H1 (cell line): Measurements from ENCODE around the gene CYGB. TPM values are rescaled to one million over a fixed set of nuclear protein-coding genes. Genes with fewer than 3 reads are reported as not detected.

Source experiments
- CTCF ChIA-PET: fragments of 300-600 bp; sonication (Branson Sonifier 250); formaldehyde crosslinking; loops from one replicate; lab custom pipeline; 2021; ENCODE audit not compliant: partially characterized antibody; lab: Charles Lee
- POLR2A ChIA-PET: fragments of 300-600 bp; sonication (Branson Sonifier 250); formaldehyde crosslinking; loops from one replicate; lab custom pipeline; 2021; ENCODE audit warnings: inconsistent platforms; ENCODE audit not compliant: partially characterized antibody; lab: Charles Lee
- DNase-seq, 2 experiments: peaks; one replicate each; pipeline versions ENCODE4 v3.0.0 to v3.0.0-alpha.2; 2010 to 2022; ENCODE audit warnings: low spot score in 2 of 2, low read depth in 1 of 2, mixed read lengths in 1 of 2
- FAIRE-seq: peaks from 2 replicates; lab custom pipeline; 2011; peaks lifted over from hg19 to GRCh38; lab: Jason Lieb, UNC
- H2AFZ ChIP-seq: 2 replicates; pipeline ENCODE4 v1.8.1; 2012; ENCODE audit warnings: low read length, inconsistent platforms
- H2AK5ac ChIP-seq: 2 replicates; pipeline ENCODE4 v1.6.1; 2013; ENCODE audit warnings: low read depth, low read length
- H2BK120ac ChIP-seq: replicated peaks from 2 replicates; pipeline ENCODE3; 2013; ENCODE audit warnings: low read depth, low read length, inconsistent platforms
- H2BK12ac ChIP-seq: 2 replicates; pipeline ENCODE4 v1.6.1; 2013; ENCODE audit warnings: low read depth, low read length
- H2BK15ac ChIP-seq: 2 replicates; pipeline ENCODE4 v1.6.1; 2013; ENCODE audit warnings: low read length
- H2BK20ac ChIP-seq: 2 replicates; pipeline ENCODE4 v1.6.1; 2013; ENCODE audit warnings: low read length
- H2BK5ac ChIP-seq: 2 replicates; pipeline ENCODE4 v1.6.1; 2013; ENCODE audit warnings: low read depth, low read length
- H3K14ac ChIP-seq: 2 replicates; pipeline ENCODE4 v1.6.1; 2013; ENCODE audit warnings: inconsistent platforms; ENCODE audit not compliant: insufficient read length
- H3K18ac ChIP-seq: 2 replicates; pipeline ENCODE4 v1.6.1; 2013; ENCODE audit warnings: low read length; ENCODE audit errors: extremely low read depth
- H3K23ac ChIP-seq: 2 replicates; pipeline ENCODE4 v1.6.1; 2013; ENCODE audit warnings: inconsistent platforms; ENCODE audit not compliant: insufficient read length
- H3K23me2 ChIP-seq: 2 replicates; pipeline ENCODE4 v1.6.1; 2013; ENCODE audit warnings: low read depth, low read length
- H3K27ac ChIP-seq: 2 replicates; pipeline ENCODE4 v1.6.1; 2011; ENCODE audit warnings: low read depth, low read length, inconsistent platforms
- H3K27me3 ChIP-seq, 4 experiments: replicated peaks in 1 of 4; 1 replicate in 1 of 4; 2 replicates in 3 of 4; pipeline versions ENCODE4 v1.6.1 to v1.8.1; 2011 to 2013; ENCODE audit warnings: low read length in 3 of 4, mild to moderate bottlenecking in 3 of 4, inconsistent platforms in 2 of 4, mixed read lengths in 2 of 4, moderate library complexity in 1 of 4; ENCODE audit not compliant: control insufficient read depth in 3 of 4, insufficient read depth in 3 of 4; ENCODE audit errors: extremely low read depth in 1 of 4
- H3K36me3 ChIP-seq, 4 experiments: 2 replicates each; pipeline versions ENCODE4 v1.6.1 to v1.8.1; 2011 to 2013; ENCODE audit warnings: mild to moderate bottlenecking in 4 of 4, low read length in 3 of 4, moderate library complexity in 2 of 4, control low read depth in 1 of 4, inconsistent platforms in 1 of 4; ENCODE audit not compliant: insufficient read depth in 4 of 4, control insufficient read depth in 2 of 4
- H3K4ac ChIP-seq: replicated peaks from 2 replicates; pipeline ENCODE3; 2013; ENCODE audit warnings: low read length, low read depth, mixed read lengths, inconsistent platforms; ENCODE audit not compliant: insufficient read length
- H3K4me1 ChIP-seq, 4 experiments: replicated peaks in 1 of 4; 1 replicate in 1 of 4; 2 replicates in 3 of 4; pipeline versions ENCODE4 v1.6.1 to v1.8.1; 2011 to 2013; ENCODE audit warnings: low read length in 3 of 4, inconsistent platforms in 2 of 4, mixed read lengths in 1 of 4; ENCODE audit not compliant: insufficient read depth in 4 of 4, control insufficient read depth in 3 of 4
- H3K4me2 ChIP-seq, 2 experiments: 2 replicates each; pipeline versions ENCODE4 v1.6.1 to v1.8.1; 2011 to 2013; ENCODE audit warnings: low read depth in 2 of 2, low read length in 2 of 2, control low read depth in 1 of 2, inconsistent platforms in 1 of 2, mild to moderate bottlenecking in 1 of 2; ENCODE audit not compliant: insufficient read depth in 1 of 2
- H3K4me3 ChIP-seq, 4 experiments: fragments of 200-600, 300-600 bp in 1 of 4; sonication (generic), shearing (Covaris generic), sonication (Bioruptor Twin) in 1 of 4; 2 replicates each; pipeline versions ENCODE4 v1.5.1 to v1.8.1; 2011 to 2016; ENCODE audit warnings: low read length in 4 of 4, low read depth in 3 of 4, control low read depth in 2 of 4, inconsistent platforms in 2 of 4, mild to moderate bottlenecking in 2 of 4, mixed read lengths in 1 of 4, moderate library complexity in 1 of 4; ENCODE audit not compliant: insufficient read depth in 2 of 4; ENCODE audit errors: extremely low read depth in 1 of 4
- H3K56ac ChIP-seq: replicated peaks from 2 replicates; pipeline ENCODE3; 2013; ENCODE audit warnings: low read depth, mild to moderate bottlenecking, mixed read lengths, low read length, inconsistent platforms; ENCODE audit not compliant: insufficient read length
- H3K79me1 ChIP-seq: 2 replicates; pipeline ENCODE4 v1.6.1; 2013; ENCODE audit warnings: low read depth, low read length, control low read depth
- H3K79me2 ChIP-seq, 2 experiments: 2 replicates each; pipeline versions ENCODE4 v1.6.1 to v1.8.1; 2012 to 2013; ENCODE audit warnings: low read length in 2 of 2, mild to moderate bottlenecking in 2 of 2, inconsistent platforms in 1 of 2; ENCODE audit not compliant: insufficient read depth in 2 of 2, control insufficient read depth in 1 of 2
- H3K9ac ChIP-seq, 4 experiments: replicated peaks in 1 of 4; 1 replicate in 1 of 4; 2 replicates in 3 of 4; pipeline versions ENCODE4 v1.6.1 to v1.8.1; 2011 to 2013; ENCODE audit warnings: low read depth in 3 of 4, low read length in 3 of 4, control low read depth in 2 of 4, mild to moderate bottlenecking in 2 of 4, moderate library complexity in 2 of 4, inconsistent platforms in 1 of 4; ENCODE audit errors: extremely low read depth in 1 of 4
- H3K9me3 ChIP-seq, 2 experiments: 2 replicates each; pipeline versions ENCODE4 v1.6.1 to v1.8.1; 2012 to 2013; ENCODE audit warnings: mild to moderate bottlenecking in 2 of 2, moderate library complexity in 2 of 2, control low read depth in 1 of 2, inconsistent platforms in 1 of 2, low read depth in 1 of 2, low read length in 1 of 2, mixed read lengths in 1 of 2; ENCODE audit not compliant: insufficient read depth in 2 of 2
- H4K20me1 ChIP-seq, 2 experiments: replicated peaks in 1 of 2; 2 replicates each; pipeline versions ENCODE3 to v1.8.1; 2011 to 2013; ENCODE audit warnings: inconsistent platforms in 2 of 2, low read length in 2 of 2, mild to moderate bottlenecking in 1 of 2; ENCODE audit not compliant: insufficient read depth in 2 of 2, control insufficient read depth in 1 of 2
- H4K5ac ChIP-seq: 2 replicates; pipeline ENCODE4 v1.6.1; 2013; ENCODE audit warnings: low read length, low read depth, mixed read lengths, inconsistent platforms; ENCODE audit not compliant: insufficient read length
- H4K8ac ChIP-seq: 2 replicates; pipeline ENCODE4 v1.8.0; 2013; ENCODE audit warnings: mild to moderate bottlenecking, moderate library complexity, low read length, inconsistent platforms; ENCODE audit not compliant: insufficient read depth; ENCODE audit errors: extremely low read depth
- H4K91ac ChIP-seq: replicated peaks from 2 replicates; pipeline ENCODE3; 2013; ENCODE audit warnings: low read length, mixed read lengths, inconsistent platforms; ENCODE audit not compliant: insufficient read length
- CBX8 ChIP-seq: fragments of 300-800, 300-1000 bp; sonication (generic); IDR thresholded peaks from 2 replicates; pipeline ENCODE4 v1.7.1; 2016; ENCODE audit warnings: low read depth, low read length, borderline replicate concordance
- CHD2 ChIP-seq: IDR thresholded peaks from 2 replicates; pipeline ENCODE4 v1.6.1; 2012; ENCODE audit warnings: low read length, improper control_type of control experiment
- CTBP2 ChIP-seq: IDR thresholded peaks from 2 replicates; pipeline ENCODE4 v1.7.0; 2011; ENCODE audit warnings: borderline replicate concordance, mild to moderate bottlenecking, moderate library complexity, mixed read lengths, low read length; ENCODE audit not compliant: insufficient read depth, insufficient read length
- HDAC6 ChIP-seq: IDR thresholded peaks from one replicate; pipeline ENCODE4 v1.7.1; 2012; ENCODE audit warnings: low read depth, mild to moderate bottlenecking, inconsistent platforms, low read length, moderate library complexity
- JUN ChIP-seq: IDR thresholded peaks from 2 replicates; pipeline ENCODE4 v1.6.1; 2011; ENCODE audit warnings: low read depth, mild to moderate bottlenecking, improper control_type of control experiment, low read length
- JUND ChIP-seq: IDR thresholded peaks from 2 replicates; pipeline ENCODE4 v1.6.1; 2011; ENCODE audit warnings: mild to moderate bottlenecking, improper control_type of control experiment, low read length
- KDM5A ChIP-seq: fragments of 200-600 bp; IDR thresholded peaks from 2 replicates; pipeline ENCODE4 v1.7.1; 2012; ENCODE audit warnings: mild to moderate bottlenecking, low read length, inconsistent platforms, mixed read lengths
- NANOG ChIP-seq: IDR thresholded peaks from 2 replicates; pipeline ENCODE4 v1.6.1; 2011; ENCODE audit warnings: low read length, low read depth, mild to moderate bottlenecking, inconsistent platforms; ENCODE audit not compliant: insufficient read depth, poor library complexity, severe bottlenecking
- POLR2AphosphoS5 ChIP-seq: IDR thresholded peaks from 2 replicates; pipeline ENCODE4 v1.6.1; 2011; ENCODE audit warnings: low read depth, low read length
- RAD21 ChIP-seq, 2 experiments: IDR thresholded peaks in 1 of 2; conservative IDR thresholded peaks in 1 of 2; 2 replicates each; pipeline ENCODE4 v1.6.1; 2011; ENCODE audit warnings: low read depth in 2 of 2, low read length in 2 of 2, improper control_type of control experiment in 1 of 2, inconsistent platforms in 1 of 2, mild to moderate bottlenecking in 1 of 2, moderate library complexity in 1 of 2
- SAP30 ChIP-seq: fragments of 300-600 bp; sonication (generic); IDR thresholded peaks from 2 replicates; pipeline ENCODE4 v1.7.1; 2012; ENCODE audit warnings: low read length, moderate library complexity, mild to moderate bottlenecking, inconsistent platforms; ENCODE audit not compliant: insufficient read depth, insufficient replicate concordance
- SIX5 ChIP-seq: IDR thresholded peaks from 2 replicates; pipeline ENCODE4 v1.6.1; 2011; ENCODE audit warnings: mild to moderate bottlenecking, low read depth, low read length
- SP1 ChIP-seq: IDR thresholded peaks from 2 replicates; pipeline ENCODE4 v1.6.1; 2011; ENCODE audit warnings: low read depth, low read length
- TAF1 ChIP-seq: IDR thresholded peaks from 2 replicates; pipeline ENCODE4 v1.6.1; 2011; ENCODE audit warnings: mild to moderate bottlenecking, low read depth, low read length
- WGBS, 2 experiments: shearing (Covaris generic) in 1 of 2; methylation state at CpG; one replicate each; pipeline versions ENCODE4 v1.1.6 to v1.1.7; 2013 to 2015; ENCODE audit warnings: low lambda C conversion rate in 2 of 2, mixed read lengths in 2 of 2, inconsistent platforms in 1 of 2, low coverage in 1 of 2, missing lambda C conversion rate in 1 of 2; ENCODE audit not compliant: insufficient replicate concordance in 2 of 2, insufficient coverage in 1 of 2, insufficient read length in 1 of 2; ENCODE audit errors: extremely low coverage in 1 of 2, missing lambda C conversion rate in 1 of 2; 5-methylcytosine and 5-hydroxymethylcytosine counted together
- polyA plus RNA-seq, 7 experiments: library from polyadenylated mRNA; depleted of rRNA in 3 of 7; stranded (reverse) in 5 of 7; unstranded in 2 of 7; fragments of >200 nt in 5 of 7; fragments of 200-250 nt in 2 of 7; gene quantifications; 1 replicate in 5 of 7; 2 replicates in 1 of 7; 4 replicates in 1 of 7; pipeline versions ENCODE4 v1.2.1 to v1.2.3, GENCODE V29; 2011 to 2013; ENCODE audit warnings: missing spikeins in 2 of 7, mixed read lengths in 2 of 7
- total RNA-seq: library from RNA; stranded (reverse); fragmentation: NEBNext Ultra II Directional; extraction: Animal tissue kit (Norgen Biotek cat#: 25700); gene quantifications from 2 replicates; pipeline ENCODE4 v1.2.1, GENCODE V29; 2021

Gene CYGB
- total and polyA plus RNA-seq, 2 of the 8 experiments (the other 6 are each of a cell fraction or from before 2014, with no cell fraction given) = 2.7 to 3.7 TPM

DNA sequence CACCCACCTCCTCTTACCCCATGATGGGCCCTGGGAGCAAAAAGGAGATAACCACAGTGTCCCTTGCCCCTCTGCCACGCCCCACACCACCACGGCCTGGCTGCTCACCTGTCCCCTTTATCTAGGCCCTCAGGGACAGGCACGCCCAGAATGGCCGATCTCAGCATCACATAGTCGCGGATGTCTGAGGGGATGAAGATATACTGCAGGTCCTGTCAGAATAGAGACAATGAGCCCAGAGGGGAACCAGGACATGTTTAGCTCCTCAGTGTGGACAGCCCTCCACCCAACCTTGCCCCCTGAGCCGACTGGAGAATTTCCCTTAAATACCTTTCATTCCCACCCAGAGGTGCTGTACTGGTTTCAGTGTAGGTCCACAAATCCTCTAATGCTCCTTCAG, 32.9 kb upstream of the CYGB start:
- Histone ChIP-seq H3K9ac (no peak overlapping the region), H2BK20ac (no peak overlapping the region), H3K36me3 (peaks cover 3 to 13% (median 6%) of the 10 kb centered on the region in 4 experiments; a peak in 6 of 8 replicates), H3K18ac (no peak overlapping the region), H2AK5ac (no peak overlapping the region), H4K5ac (no peak overlapping the region), H3K23ac (no peak overlapping the region), H2AFZ (no peak overlapping the region), H3K27ac (no peak overlapping the region), H3K4me1 (peaks cover 0 to 21% (median 5%) of the 10 kb centered on the region in 4 experiments; a peak in 6 of 7 replicates), H3K9me3 (no peaks in the 10 kb centered on the region), H3K4me3 (no peak overlapping the region), H4K91ac (no peak overlapping the region), H2BK120ac (no peak overlapping the region), H3K4ac (no peak overlapping the region), H2BK15ac (no peak overlapping the region), H3K79me2 (no peaks in the 10 kb centered on the region), H3K23me2 (no peaks in the 10 kb centered on the region; the same call in 1 of the 2 replicates), H4K20me1 (peaks cover 16 to 21% of the 10 kb centered on the region in 2 experiments), H3K27me3 (no peaks in the 10 kb centered on the region; a peak in 2 of 7 replicates), H3K14ac (no peak overlapping the region), H3K79me1 (peaks cover 2% of the 10 kb centered on the region; the same call in 1 of the 2 replicates), H4K8ac (no peak overlapping the region), H2BK5ac (no peak overlapping the region), H3K56ac (no peak overlapping the region), H2BK12ac (no peak overlapping the region), H3K4me2 (no peak overlapping the region)
- CTCF ChIA-PET = interaction anchor here (0.8 to 9.3 kb wide), 11 partner anchors 10 to 144 kb away, joined by 3 to 71 read pairs (median 5); partner anchors contain the start of gene AANAT
- 94% methylated on average over 7 of the region's 7 CpGs; no CpG with 5 or more reads in 1 of the 2 experiments for WGBS, 2 experiments
- DNase-seq (no peak), FAIRE-seq (no peak)
- POLR2A ChIA-PET = interaction anchor here (0.5 to 7.7 kb wide), 6 partner anchors 8 to 101 kb away, joined by 3 to 133 read pairs (median 5); partner anchors contain the start of gene ST6GALNAC2
- TF ChIP-seq CTBP2 = no peak
- no peak for TF ChIP-seq JUN
- TF ChIP-seq CBX8 = no peak
- TF ChIP-seq JUND = no peak
- no peak for TF ChIP-seq POLR2AphosphoS5
- TF ChIP-seq KDM5A = no peak
- no peak for TF ChIP-seq SAP30
- TF ChIP-seq TAF1 = no peak
- TF ChIP-seq HDAC6 = no peak
- TF ChIP-seq SP1 = no peak
- TF ChIP-seq SIX5 = no peak
- TF ChIP-seq NANOG = no peak
- TF ChIP-seq RAD21 (IDR thresholded peaks at IDR 0.05 in 1 of 2, conservative IDR thresholded peaks at IDR 0.05 in 1 of 2; ENCODE audit: low read depth in 2 of 2, low read length in 2 of 2) = no peak
- TF ChIP-seq CHD2 = no peak
